ENCODE data around the gene MAP7.

Gene MAP7

DNA sequence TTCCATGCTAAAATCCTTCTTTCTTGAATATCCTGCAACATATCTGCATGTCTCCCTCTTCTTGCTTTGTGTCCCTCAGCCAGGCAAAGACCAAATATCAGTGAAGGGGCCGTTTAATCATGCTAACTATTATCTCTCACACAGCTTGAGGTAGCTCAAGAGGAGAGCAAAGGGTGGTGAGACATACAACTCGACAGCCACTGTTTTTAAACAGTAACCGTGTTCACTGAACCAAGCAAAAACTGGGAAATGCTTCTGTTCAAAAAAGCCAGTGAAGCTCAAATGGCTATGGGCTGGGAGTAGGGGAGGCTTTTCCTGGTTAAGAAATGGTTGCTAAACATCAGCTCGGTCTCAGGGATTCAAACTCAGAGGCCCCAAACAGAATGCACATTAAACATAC lies 83.4 kb downstream of the MAP7 start:
- Histone ChIP-seq H3K4me3 (ENCODE audit: low read depth in 1 of 2, low read length in 2 of 2) (no peak overlapping the region), H3K9me3 (ENCODE audit: control insufficient read depth in 1 of 2, low read length in 2 of 2) (no peaks in the 10 kb centered on the region), H3K27me3 (ENCODE audit: control insufficient read depth in 1 of 2, insufficient read depth in 2 of 2, low read length in 2 of 2) (no peaks in the 10 kb centered on the region), H3K9ac (ENCODE audit: low read depth in 1 of 2, low read length in 2 of 2) (no peak overlapping the region), H3K4me1 (ENCODE audit: control insufficient read depth in 1 of 2, insufficient read depth in 2 of 2, low read length in 2 of 2) (peaks cover 2 to 5% of the 10 kb centered on the region in 2 donors), H3K27ac (ENCODE audit: low read depth, low read length) (no peak overlapping the region), H3K36me3 (ENCODE audit: control insufficient read depth in 1 of 2, insufficient read depth in 2 of 2, low read length in 2 of 2) (no peaks in the 10 kb centered on the region)

DNA sequence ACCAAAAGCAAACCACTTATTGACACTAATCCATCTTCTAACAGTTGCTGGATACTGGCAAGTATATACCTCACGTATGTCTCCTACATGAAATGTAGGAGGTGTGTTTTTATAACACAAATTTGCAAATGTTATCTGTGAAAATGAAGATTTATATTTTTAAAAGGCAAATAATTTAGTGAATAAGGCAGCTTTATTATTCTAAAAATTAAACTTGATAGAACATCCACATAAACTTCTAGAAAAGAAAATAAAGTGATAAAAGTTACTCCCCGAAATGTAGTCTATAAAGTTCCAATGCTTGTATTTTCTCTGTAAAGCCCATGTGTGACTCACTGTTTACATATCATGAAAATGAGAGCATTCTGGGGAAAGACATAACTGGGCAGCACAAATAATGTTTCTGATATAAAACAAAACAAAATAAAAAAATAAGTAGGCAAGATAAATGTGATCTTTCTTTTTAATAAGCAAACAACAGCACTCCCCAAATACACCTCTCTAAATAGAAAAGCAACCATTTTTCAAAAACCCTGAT lies 84.4 kb downstream of the MAP7 start:
- no peaks in the 10 kb centered on the region for H3K36me3 ChIP-seq (ENCODE audit: control insufficient read depth in 1 of 2, insufficient read depth in 2 of 2, low read length in 2 of 2)
- no peak overlapping the region for H3K4me3 ChIP-seq (ENCODE audit: low read depth in 1 of 2, low read length in 2 of 2)
- no peaks in the 10 kb centered on the region for H3K4me1 ChIP-seq (ENCODE audit: control insufficient read depth in 1 of 2, insufficient read depth in 2 of 2, low read length in 2 of 2)
- no peaks in the 10 kb centered on the region for H3K9me3 ChIP-seq (ENCODE audit: control insufficient read depth in 1 of 2, low read length in 2 of 2)
- no peaks in the 10 kb centered on the region for H3K27me3 ChIP-seq (ENCODE audit: control insufficient read depth in 1 of 2, insufficient read depth in 2 of 2, low read length in 2 of 2)
- no peak overlapping the region for H3K9ac ChIP-seq (ENCODE audit: low read depth in 1 of 2, low read length in 2 of 2)
- H3K27ac ChIP-seq (ENCODE audit: low read depth, low read length), result no peak overlapping the region

- Histone ChIP-seq H3K27ac (ENCODE audit: low read depth, low read length) (no peak overlapping the region), H3K9me3 (ENCODE audit: control insufficient read depth in 1 of 2, low read length in 2 of 2) (no peaks in the 10 kb centered on the region), H3K9ac (ENCODE audit: low read depth in 1 of 2, low read length in 2 of 2) (no peak overlapping the region), H3K36me3 (ENCODE audit: control insufficient read depth in 1 of 2, insufficient read depth in 2 of 2, low read length in 2 of 2) (no peaks in the 10 kb centered on the region), H3K4me3 (ENCODE audit: low read depth in 1 of 2, low read length in 2 of 2) (no peak overlapping the region), H3K4me1 (ENCODE audit: control insufficient read depth in 1 of 2, insufficient read depth in 2 of 2, low read length in 2 of 2) (no peaks in the 10 kb centered on the region), H3K27me3 (ENCODE audit: control insufficient read depth in 1 of 2, insufficient read depth in 2 of 2, low read length in 2 of 2) (no peaks in the 10 kb centered on the region)
Measured at GRCh38 chr6:136464874-136465273, 85.3 kb downstream of the MAP7 start.

GRCh38 chr6:136464148-136464547 lies 86.1 kb downstream of the MAP7 start:
- no peaks in the 10 kb centered on the region for H3K9me3 ChIP-seq (ENCODE audit: control insufficient read depth in 1 of 2, low read length in 2 of 2)
- H3K4me3 ChIP-seq (ENCODE audit: low read depth in 1 of 2, low read length in 2 of 2), result no peak overlapping the region
- no peaks in the 10 kb centered on the region for H3K4me1 ChIP-seq (ENCODE audit: control insufficient read depth in 1 of 2, insufficient read depth in 2 of 2, low read length in 2 of 2)
- H3K36me3 ChIP-seq (ENCODE audit: control insufficient read depth in 1 of 2, insufficient read depth in 2 of 2, low read length in 2 of 2), result no peaks in the 10 kb centered on the region
- no peak overlapping the region for H3K27ac ChIP-seq (ENCODE audit: low read depth, low read length)
- H3K9ac ChIP-seq (ENCODE audit: low read depth in 1 of 2, low read length in 2 of 2), result no peak overlapping the region
- H3K27me3 ChIP-seq (ENCODE audit: control insufficient read depth in 1 of 2, insufficient read depth in 2 of 2, low read length in 2 of 2), result no peaks in the 10 kb centered on the region

GRCh38 chr6:136463743-136464142 lies 86.5 kb downstream of the MAP7 start:
- Histone ChIP-seq H3K9ac (ENCODE audit: low read depth in 1 of 2, low read length in 2 of 2) (no peak overlapping the region), H3K27me3 (ENCODE audit: control insufficient read depth in 1 of 2, insufficient read depth in 2 of 2, low read length in 2 of 2) (no peaks in the 10 kb centered on the region), H3K4me3 (ENCODE audit: low read depth in 1 of 2, low read length in 2 of 2) (no peak overlapping the region), H3K9me3 (ENCODE audit: control insufficient read depth in 1 of 2, low read length in 2 of 2) (no peaks in the 10 kb centered on the region), H3K27ac (ENCODE audit: low read depth, low read length) (no peak overlapping the region), H3K36me3 (ENCODE audit: control insufficient read depth in 1 of 2, insufficient read depth in 2 of 2, low read length in 2 of 2) (no peaks in the 10 kb centered on the region), H3K4me1 (ENCODE audit: control insufficient read depth in 1 of 2, insufficient read depth in 2 of 2, low read length in 2 of 2) (no peaks in the 10 kb centered on the region)

DNA sequence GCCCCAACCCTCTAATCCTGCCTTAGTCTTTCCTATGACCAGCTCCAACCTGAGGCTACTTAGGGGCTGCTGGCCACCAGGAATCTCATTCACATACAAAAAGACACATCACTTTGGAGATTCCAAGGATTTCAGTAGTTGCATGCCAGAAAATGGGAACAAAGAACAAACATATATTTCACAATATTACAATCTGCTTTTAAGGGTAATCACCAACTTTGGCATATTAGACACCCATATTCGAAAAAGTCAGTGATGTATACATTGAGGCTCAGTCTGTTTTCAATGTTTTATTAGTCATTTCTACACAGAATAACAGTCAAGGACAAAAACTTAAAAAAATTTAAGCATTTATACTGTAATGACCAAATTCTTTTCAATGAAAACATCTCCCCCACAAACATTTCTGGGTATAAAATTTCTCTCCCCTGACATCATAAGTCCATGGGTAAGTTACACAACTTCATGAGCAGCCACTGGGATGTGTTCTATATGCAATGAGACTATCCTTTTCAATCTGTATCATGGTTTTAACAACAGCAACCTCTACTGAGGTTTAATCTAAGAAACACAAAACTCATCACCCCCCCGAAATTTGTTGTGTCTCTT lies 103.5 kb downstream of the MAP7 start:
- Histone ChIP-seq H3K36me3 (ENCODE audit: control insufficient read depth in 1 of 2, insufficient read depth in 2 of 2, low read length in 2 of 2) (no peaks in the 10 kb centered on the region), H3K4me1 (ENCODE audit: control insufficient read depth in 1 of 2, insufficient read depth in 2 of 2, low read length in 2 of 2) (peaks cover 14 to 18% of the 10 kb centered on the region in 2 donors), H3K27me3 (ENCODE audit: control insufficient read depth in 1 of 2, insufficient read depth in 2 of 2, low read length in 2 of 2) (no peaks in the 10 kb centered on the region), H3K4me3 (ENCODE audit: low read depth in 1 of 2, low read length in 2 of 2) (no peak overlapping the region), H3K9me3 (ENCODE audit: control insufficient read depth in 1 of 2, low read length in 2 of 2) (no peaks in the 10 kb centered on the region), H3K27ac (ENCODE audit: low read depth, low read length) (no peak overlapping the region), H3K9ac (ENCODE audit: low read depth in 1 of 2, low read length in 2 of 2) (no peak overlapping the region)

- no peak overlapping the region for H3K27ac ChIP-seq (ENCODE audit: low read depth, low read length)
- peaks cover 19 to 22% of the 10 kb centered on the region in 2 donors for H3K4me1 ChIP-seq (ENCODE audit: control insufficient read depth in 1 of 2, insufficient read depth in 2 of 2, low read length in 2 of 2)
Measured at GRCh38 chr6:136446145-136446544, 104.1 kb downstream of the MAP7 start.

GRCh38 chr6:136445063-136445462 lies 105.2 kb downstream of the MAP7 start:
- H3K27me3 ChIP-seq (ENCODE audit: control insufficient read depth in 1 of 2, insufficient read depth in 2 of 2, low read length in 2 of 2), result no peaks in the 10 kb centered on the region
- H3K27ac ChIP-seq (ENCODE audit: low read depth, low read length), result no peak overlapping the region
- no peaks in the 10 kb centered on the region for H3K36me3 ChIP-seq (ENCODE audit: control insufficient read depth in 1 of 2, insufficient read depth in 2 of 2, low read length in 2 of 2)

More at GRCh38 chr6:136446145-136446544, 104.1 kb downstream of the MAP7 start:
- H3K4me3 ChIP-seq (ENCODE audit: low read depth in 1 of 2, low read length in 2 of 2), result no peak overlapping the region
- H3K9ac ChIP-seq (ENCODE audit: low read depth in 1 of 2, low read length in 2 of 2), result no peak overlapping the region
- H3K36me3 ChIP-seq (ENCODE audit: control insufficient read depth in 1 of 2, insufficient read depth in 2 of 2, low read length in 2 of 2), result no peaks in the 10 kb centered on the region
- no peaks in the 10 kb centered on the region for H3K9me3 ChIP-seq (ENCODE audit: control insufficient read depth in 1 of 2, low read length in 2 of 2)
- H3K27me3 ChIP-seq (ENCODE audit: control insufficient read depth in 1 of 2, insufficient read depth in 2 of 2, low read length in 2 of 2), result no peaks in the 10 kb centered on the region

DNA sequence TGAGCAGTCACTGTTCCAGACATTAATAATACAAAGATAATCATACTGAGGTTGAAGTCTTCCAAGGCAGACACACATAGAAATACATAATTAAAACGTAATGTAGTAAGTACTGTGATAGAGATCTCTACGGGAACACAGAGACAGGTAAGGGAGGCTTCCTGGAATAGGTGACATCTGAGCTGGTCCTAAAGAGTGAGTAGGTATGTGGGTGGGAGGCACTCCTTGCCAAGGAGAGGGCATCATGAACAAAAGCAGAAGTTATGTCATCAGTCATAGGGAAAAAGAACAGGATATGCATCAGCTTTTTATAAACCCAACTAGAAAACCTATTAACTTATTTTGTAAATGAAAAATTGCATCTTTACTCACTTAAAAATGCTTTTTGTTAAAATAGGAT lies 110.0 kb downstream of the MAP7 start:
- Histone ChIP-seq H3K9me3 (ENCODE audit: control insufficient read depth in 1 of 2, low read length in 2 of 2) (no peaks in the 10 kb centered on the region), H3K9ac (ENCODE audit: low read depth in 1 of 2, low read length in 2 of 2) (no peak overlapping the region), H3K4me1 (ENCODE audit: control insufficient read depth in 1 of 2, insufficient read depth in 2 of 2, low read length in 2 of 2) (peaks cover 30 to 51% of the 10 kb centered on the region in 2 donors), H3K27me3 (ENCODE audit: control insufficient read depth in 1 of 2, insufficient read depth in 2 of 2, low read length in 2 of 2) (no peaks in the 10 kb centered on the region), H3K36me3 (ENCODE audit: control insufficient read depth in 1 of 2, insufficient read depth in 2 of 2, low read length in 2 of 2) (no peaks in the 10 kb centered on the region), H3K27ac (ENCODE audit: low read depth, low read length) (peak overlapping the region; percentile 49), H3K4me3 (ENCODE audit: low read depth in 1 of 2, low read length in 2 of 2) (peak overlapping the region in 1 of 2 donors; percentile 4)

More at GRCh38 chr6:136445063-136445462, 105.2 kb downstream of the MAP7 start:
- no peak overlapping the region for H3K9ac ChIP-seq (ENCODE audit: low read depth in 1 of 2, low read length in 2 of 2)
- no peaks in the 10 kb centered on the region for H3K9me3 ChIP-seq (ENCODE audit: control insufficient read depth in 1 of 2, low read length in 2 of 2)
- no peak overlapping the region for H3K4me3 ChIP-seq (ENCODE audit: low read depth in 1 of 2, low read length in 2 of 2)
- H3K4me1 ChIP-seq (ENCODE audit: control insufficient read depth in 1 of 2, insufficient read depth in 2 of 2, low read length in 2 of 2), result peaks cover 19 to 27% of the 10 kb centered on the region in 2 donors

DNA sequence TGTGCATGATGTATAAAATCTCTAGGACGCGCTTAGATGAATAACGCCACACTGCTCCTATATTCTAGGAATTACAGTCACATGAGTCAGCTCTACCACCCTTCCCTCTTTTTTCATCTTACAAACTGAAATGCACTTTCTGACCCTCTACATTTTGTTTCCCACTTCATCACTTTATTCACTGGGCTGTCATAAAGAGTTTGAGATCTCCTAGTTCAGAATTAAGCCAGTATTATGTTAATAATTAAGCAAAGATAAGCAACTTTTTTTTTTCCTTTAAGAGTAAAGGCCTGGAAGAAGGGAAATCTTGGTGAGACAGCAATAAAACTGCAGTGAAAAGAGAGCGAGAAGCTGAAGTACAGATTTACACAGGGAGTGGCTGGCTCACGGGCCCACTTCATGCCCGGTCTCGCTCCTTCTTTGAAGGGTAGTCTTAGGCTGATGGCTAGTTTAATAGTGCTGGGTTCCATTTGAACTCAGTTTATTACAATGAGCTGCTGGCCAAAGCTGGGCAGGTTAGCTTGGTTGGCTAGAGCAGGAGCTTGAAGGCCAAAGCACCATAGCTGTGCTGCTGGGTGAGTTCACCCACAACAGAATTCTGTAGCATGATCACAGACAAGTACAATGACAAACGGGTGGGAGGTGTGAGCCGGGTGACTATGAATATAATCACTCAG lies 110.6 kb downstream of the MAP7 start:
- H3K27ac ChIP-seq (ENCODE audit: low read depth, low read length), result peak overlapping the region; percentile 49
- H3K9ac ChIP-seq (ENCODE audit: low read depth in 1 of 2, low read length in 2 of 2), result no peak overlapping the region
- H3K27me3 ChIP-seq (ENCODE audit: control insufficient read depth in 1 of 2, insufficient read depth in 2 of 2, low read length in 2 of 2), result no peaks in the 10 kb centered on the region
- peaks cover 26 to 52% of the 10 kb centered on the region in 2 donors for H3K4me1 ChIP-seq (ENCODE audit: control insufficient read depth in 1 of 2, insufficient read depth in 2 of 2, low read length in 2 of 2)
- no peaks in the 10 kb centered on the region for H3K36me3 ChIP-seq (ENCODE audit: control insufficient read depth in 1 of 2, insufficient read depth in 2 of 2, low read length in 2 of 2)
- H3K4me3 ChIP-seq (ENCODE audit: low read depth in 1 of 2, low read length in 2 of 2), result peak overlapping the region; percentile 4 to 55
- no peaks in the 10 kb centered on the region for H3K9me3 ChIP-seq (ENCODE audit: control insufficient read depth in 1 of 2, low read length in 2 of 2)

Data from duodenal mucosa (tissue), 2 donors.